Measurements from ENCODE around the gene EVA1A. TPM values are rescaled to one million over a fixed set of nuclear protein-coding genes. Genes with fewer than 3 reads are reported as not detected.
A peak's percentile ranks its signal among the peaks of the same experiment; 100 is the strongest.
"Not testable (repeated sequence)": the region's sequence is repeated elsewhere in the genome, so short reads cannot be mapped to it uniquely, and the experiment has no call there.

The EVA1A gene
- total RNA-seq, 1 experiment from 2014 or later = not detected

- no peak for DNase-seq (ENCODE audit: low spot score)
Observed at GRCh38 chr2:75484840-75485239, 75.9 kb downstream of the EVA1A start.

- no peak for DNase-seq (ENCODE audit: low spot score)
Observed at GRCh38 chr2:75483878-75484277, 76.9 kb downstream of the EVA1A start.

GRCh38 chr2:75482398-75482797 lies 78.3 kb downstream of the EVA1A start:
- DNase-seq (ENCODE audit: low spot score) = no peak

- DNase-seq (ENCODE audit: low spot score) = peak; percentile 25
Observed at GRCh38 chr2:75480971-75481836, 79.5 kb downstream of the EVA1A start.

GRCh38 chr2:75477696-75478095 lies 83.0 kb downstream of the EVA1A start:
- DNase-seq (ENCODE audit: low spot score) = not testable (repeated sequence)

DNA sequence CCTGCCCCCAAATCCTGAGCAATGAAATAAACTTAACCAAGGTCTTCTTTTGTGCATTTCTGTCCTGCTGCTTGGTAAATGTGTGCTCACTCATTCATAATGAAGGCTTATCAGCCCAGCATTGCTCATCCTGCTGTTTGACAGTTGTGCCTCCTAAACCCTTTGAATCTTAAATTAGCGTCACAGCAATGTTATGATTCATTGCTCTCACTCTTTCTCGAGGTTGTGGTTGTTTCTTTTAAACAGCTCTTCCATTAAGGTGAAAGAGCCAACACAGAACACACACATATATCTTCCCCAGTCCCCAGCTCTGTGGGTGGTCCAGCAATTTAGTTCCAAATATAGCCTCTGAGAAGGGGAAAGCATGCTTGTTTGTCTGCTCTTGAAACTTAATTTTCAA lies 84.0 kb downstream of the EVA1A start:
- no peak for DNase-seq (ENCODE audit: low spot score)

GRCh38 chr2:75475976-75476375 lies 84.8 kb downstream of the EVA1A start:
- DNase-seq (ENCODE audit: low spot score) = no peak

- DNase-seq (ENCODE audit: low spot score) = no peak
Observed at GRCh38 chr2:75475049-75475448, 85.7 kb downstream of the EVA1A start.

- DNase-seq (ENCODE audit: low spot score) = no peak
Observed at GRCh38 chr2:75474115-75474514, 86.6 kb downstream of the EVA1A start.

GRCh38 chr2:75466708-75467311 lies 93.9 kb downstream of the EVA1A start:
- peak; percentile 38 for DNase-seq (ENCODE audit: low spot score)

DNA sequence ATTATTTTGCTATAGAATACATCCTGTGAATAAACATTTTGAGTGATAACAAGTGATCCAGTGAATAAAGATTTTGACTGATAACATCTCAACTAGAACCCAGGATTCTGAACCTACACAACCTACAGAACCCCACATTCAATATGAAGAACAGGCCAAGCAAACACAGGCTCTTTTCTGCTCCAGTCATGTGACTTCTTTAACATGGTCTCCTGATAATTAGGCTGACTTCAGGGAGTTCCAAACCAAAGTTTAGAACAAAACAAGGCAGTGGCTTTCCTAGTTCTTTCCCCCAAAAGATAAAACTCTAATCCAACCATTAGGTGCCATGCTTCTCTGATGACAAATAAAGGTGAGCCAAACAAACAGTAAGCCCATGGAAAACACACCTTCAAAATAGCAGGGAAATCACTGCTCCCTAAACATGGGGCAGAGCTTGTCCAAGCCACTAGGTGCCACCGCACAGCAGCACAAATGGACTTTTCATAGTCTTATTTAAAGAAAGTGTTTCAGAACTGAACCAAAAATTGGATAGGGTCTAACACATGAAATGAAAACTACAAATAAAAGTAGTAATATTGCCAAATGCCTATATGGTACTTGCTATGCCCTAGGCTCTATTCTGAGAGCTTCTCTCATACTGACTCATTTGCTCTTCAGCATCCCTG lies 95.3 kb downstream of the EVA1A start:
- DNase-seq (ENCODE audit: low spot score) = no peak

- DNase-seq (ENCODE audit: low spot score) = peak; percentile 29
Observed at GRCh38 chr2:75464348-75464946, 96.3 kb downstream of the EVA1A start.

DNA sequence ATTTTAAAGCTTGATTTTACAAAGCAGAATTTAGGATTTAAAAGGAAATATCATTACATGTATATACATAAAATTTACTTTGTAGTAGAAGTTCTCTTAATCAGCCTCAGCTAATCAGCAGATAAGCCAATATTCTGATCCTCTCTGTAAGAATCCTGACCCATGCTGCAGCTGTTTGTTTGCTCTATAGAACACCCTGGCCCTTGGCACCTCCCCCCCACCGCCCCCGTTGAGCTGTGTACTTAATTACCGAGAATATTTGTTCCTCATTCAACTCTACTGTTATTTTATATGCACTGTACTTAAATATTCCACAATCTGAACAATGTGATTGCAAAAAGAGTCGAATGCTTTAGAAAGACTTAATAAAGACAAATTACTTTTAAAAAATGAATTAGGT lies 98.0 kb downstream of the EVA1A start:
- DNase-seq (ENCODE audit: low spot score) = no peak

DNA sequence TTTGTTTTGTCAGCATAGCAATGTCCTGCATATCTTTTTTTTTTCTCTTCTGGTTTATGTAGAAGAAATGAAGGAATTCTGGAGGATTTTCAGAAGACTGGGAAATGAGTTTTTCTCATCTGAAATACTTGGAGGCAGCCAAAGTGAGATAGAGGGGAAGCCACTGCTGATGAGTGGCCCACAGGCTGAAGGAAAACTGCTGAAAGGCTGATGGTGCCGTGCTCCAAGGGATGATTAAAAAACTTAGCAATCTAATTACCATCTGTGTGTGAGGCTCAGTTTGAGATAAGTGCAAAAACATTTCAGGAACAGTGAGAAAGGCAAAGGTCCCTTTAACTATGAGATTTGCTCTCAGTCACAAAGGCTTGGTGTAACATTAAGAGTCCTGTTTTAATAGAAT lies 98.5 kb downstream of the EVA1A start:
- no peak for DNase-seq (ENCODE audit: low spot score)

GRCh38 chr2:75460630-75461029 lies 100.1 kb downstream of the EVA1A start:
- no peak for DNase-seq (ENCODE audit: low spot score)

DNA sequence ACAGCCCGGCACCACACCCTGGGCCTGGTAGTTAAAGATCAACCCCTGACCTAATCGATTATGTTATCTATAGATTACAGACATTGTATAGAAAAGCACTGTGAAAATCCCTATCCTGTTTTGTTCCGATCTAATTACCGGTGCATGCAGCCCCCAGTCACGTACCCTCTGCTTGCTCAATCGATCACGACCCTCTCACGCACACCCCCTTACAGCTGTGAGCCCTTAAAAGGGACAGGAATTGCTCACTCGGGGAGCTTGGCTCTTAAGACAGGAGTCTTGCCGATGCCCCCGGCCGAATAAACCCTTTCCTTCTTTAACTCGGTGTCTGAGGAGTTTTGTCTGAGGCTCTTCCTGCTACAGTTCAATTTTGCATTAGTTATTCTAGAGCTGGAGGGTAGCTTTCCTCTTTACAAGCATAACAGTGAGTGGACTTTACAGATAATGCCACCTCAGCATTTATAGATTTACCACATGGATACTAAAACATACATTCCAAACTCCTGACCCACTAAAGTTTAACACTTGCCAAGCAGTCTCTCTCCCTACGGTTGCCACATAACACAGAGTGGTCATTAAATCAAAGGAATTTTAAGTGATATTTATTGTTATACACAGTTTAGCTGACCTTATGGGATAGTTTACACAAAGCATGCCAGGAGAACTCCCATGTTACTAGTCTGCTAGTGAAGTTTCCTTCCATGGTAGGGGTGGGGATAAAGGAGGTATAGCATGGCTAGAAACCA lies 101.0 kb downstream of the EVA1A start:
- DNase-seq (ENCODE audit: low spot score) = no peak

DNA sequence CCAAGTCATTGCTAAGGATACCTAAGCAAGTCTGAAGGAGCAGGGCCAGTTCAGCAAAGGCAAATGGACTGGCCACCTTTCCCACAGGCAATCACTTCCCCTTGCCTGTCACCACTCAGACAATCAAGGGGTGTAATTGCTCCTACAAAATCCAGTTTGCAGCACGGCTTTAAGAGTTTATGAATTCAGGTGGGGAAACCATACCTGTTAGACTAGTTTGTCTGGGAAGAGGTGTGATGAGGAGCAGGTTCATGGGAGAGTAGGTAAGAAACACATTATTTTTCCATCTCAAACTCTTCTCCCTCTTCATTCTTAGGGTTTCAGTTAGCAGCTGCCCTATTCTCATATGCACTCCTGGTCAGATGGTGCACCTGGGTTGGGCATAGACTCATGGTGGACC lies 102.5 kb downstream of the EVA1A start:
- no peak for DNase-seq (ENCODE audit: low spot score)

GRCh38 chr2:75456825-75457224 lies 103.9 kb downstream of the EVA1A start:
- no peak for DNase-seq (ENCODE audit: low spot score)

DNA sequence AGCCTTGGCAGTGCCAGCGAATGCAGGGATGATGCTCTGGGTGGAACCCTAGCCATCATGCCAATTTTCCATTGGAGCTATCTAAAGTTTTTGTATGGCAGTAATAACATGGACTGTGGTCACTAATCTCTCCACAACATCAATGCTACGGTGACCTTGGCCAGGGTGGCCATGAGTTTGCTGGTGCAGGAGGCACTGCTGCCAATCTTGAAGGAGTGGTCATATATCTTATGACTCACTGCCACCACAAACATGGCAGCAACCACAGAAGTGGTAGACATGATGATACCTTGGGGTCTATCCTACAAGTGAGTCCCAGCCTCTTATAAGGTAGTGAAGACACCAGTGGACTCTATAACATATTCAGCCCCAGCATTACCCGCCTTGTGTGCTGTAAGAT lies 104.6 kb downstream of the EVA1A start:
- no peak for DNase-seq (ENCODE audit: low spot score)

- no peak for DNase-seq (ENCODE audit: low spot score)
Observed at GRCh38 chr2:75454241-75454620, 106.5 kb downstream of the EVA1A start.

DNA sequence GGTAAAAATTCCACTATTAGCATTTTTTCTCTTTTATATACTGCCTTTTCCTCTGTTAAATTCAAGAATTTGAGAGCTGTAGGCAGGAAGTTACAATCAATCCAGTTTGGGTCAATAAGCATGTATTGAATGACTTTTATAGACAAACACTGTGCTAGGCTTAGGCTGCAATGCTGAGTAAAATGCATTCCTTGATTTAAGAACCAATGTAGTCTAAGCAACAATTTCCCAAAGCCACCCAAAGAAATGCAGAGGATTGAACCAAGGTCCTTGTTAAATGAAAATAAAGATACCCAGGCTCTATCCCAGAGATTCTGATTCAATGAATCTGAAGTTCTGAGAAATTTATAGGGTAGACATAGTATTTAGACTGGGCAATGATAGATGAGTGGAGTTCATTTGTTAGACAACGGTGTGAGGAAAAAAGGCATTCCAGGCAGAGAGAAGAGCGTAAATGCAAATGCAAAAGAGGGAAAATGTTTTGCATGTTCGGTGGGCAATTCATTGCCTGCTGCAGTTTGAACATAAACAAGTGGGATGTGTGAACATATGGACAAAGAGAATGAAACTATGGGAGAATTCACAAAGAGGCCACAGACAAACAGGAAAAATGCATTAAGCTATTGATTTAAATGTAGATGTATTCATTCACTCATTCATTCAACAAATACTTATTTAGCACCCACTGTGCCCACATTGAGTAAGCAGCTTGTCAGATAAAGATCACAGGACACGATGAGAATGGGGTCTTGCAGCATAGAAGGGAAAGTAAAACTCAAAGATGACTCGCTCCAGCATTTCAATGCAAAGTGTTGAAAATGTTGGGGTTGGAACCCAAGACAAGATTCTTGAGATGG lies 107.1 kb downstream of the EVA1A start:
- DNase-seq (ENCODE audit: low spot score) = no peak
